T follicular helper cell (primary cell): ENCODE results near the gene SIVA1.

Experiments
- DNase-seq: peaks from one replicate; pipeline ENCODE4 v3.0.0-alpha.2; 2020; ENCODE audit warnings: low read depth

Gene SIVA1

DNA sequence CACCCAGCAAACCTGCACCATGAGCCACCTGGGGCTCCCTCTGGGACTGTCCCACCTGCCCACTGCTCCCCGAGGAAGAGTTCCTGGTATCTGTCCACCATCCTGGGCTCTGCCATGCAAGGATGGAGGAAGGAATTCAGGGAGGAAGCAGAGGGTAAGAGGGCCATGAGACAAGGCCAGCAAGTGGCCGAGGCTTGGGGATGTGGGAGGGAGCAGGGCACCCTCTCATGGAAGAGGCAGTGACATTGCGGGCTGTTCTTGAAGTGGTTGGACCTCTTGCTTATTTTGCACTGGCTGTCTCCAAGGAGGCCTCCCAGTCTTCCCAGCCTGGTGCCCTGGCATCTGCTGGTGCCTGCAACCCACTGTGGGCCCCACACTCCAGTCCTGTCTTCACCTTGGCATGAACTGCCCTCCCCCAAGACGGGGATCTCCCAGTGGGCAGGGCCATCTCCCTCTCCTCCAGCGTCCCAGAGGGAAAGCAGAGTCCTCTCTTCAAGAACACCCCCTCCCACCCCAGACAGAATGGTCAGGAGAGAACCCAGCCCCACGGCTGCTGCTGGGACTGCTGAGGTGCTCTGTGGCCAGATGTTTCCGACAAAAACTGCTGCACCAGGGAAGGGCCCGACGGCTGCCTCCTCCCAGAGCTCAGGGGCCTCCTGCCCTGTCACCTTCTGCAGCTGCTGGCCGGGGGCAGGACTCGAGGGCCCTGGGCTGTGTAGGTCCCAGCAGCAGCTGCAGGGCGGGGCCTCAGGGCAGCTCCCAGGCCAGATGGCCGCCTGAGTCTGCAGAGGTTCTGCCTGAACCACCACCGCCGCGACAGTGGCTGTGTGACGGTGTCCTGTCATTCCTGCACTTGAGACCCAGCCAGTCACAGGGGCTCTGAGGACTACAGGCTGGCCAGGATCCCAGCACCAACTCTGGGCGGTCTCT is 44.4 kb downstream of the SIVA1 start:
- DNase-seq: no peak

DNA sequence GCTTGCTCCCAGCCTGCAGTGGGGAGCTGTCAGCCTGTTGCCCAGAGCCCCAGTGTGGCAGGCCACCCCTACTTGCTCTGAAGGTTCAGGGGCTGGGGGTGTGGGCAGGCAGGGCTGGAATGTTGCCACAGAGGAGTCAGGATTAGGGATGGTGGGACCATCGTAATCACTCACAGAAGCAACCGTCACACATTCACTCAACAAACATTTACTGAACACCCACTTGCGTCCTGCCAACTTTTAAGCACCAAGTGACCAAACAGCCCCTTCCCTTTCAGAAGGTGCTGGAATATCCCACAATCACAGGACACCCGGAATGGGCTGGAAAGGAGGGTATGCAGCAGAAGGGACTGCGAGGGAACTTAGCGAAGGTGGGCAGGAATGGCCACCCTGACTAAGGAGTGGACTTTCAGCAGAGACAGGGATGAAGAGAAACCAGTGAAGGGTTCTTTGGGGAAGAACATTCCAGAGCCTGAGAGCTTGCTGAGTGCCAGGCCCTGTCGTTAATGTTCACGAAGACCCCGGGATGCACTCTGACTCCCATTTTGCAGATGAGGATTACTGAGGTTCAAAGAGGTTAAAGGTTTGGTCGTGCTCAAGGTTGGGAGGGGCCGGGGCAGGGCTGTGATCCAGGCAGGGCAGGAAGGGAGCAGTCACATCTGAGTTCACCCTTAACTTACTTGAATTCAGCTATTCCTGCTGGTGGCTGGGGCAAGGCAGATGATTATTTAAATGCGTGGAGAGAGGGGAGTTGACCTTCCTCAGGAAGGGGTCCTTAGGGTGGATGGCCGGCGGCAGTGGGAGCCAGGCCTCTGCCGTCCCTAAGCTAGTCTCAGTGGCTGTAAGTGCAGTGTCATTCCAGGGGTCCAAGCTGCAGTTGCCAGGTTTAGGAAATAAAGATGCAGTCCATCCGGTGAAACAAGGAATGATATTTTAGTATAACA is 45.6 kb downstream of the SIVA1 start:
- no peak for DNase-seq

DNA sequence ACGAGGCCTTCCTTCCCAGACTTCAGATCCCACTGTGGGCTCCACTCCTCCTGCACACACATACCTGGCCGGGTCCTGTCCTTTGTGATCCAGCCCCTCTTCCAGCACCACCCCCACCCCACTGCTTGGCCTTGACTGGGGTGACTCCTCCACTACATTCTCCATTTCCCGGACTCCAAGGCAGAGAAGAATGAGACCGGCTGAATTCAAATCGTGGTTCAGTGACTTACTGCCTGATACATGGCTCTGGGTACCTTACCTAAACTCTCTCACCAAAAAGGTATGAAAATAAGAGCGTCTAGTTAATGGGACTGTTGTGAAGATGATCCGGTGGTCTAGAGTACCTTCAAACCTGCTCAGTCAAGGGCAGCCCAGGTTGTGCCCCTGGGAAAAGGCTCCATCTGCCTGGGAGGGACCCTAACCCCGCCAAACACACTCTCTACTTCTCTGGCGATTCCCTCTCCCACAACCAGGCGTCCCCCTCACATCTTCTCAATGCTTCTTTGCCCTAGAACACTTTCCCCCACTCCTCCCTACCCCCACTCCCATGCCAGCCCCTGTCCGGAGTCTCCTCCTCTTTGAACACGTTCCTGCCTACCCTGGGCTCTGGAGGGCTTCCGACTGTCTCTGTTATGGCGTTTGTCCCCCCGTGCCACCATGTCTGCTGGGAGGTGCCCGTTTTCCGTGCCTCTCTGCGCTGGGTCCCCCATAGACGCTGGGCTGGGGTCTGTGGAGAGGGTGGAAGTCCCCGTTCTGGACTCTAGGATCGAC is 46.5 kb downstream of the SIVA1 start:
- DNase-seq: no peak

DNA sequence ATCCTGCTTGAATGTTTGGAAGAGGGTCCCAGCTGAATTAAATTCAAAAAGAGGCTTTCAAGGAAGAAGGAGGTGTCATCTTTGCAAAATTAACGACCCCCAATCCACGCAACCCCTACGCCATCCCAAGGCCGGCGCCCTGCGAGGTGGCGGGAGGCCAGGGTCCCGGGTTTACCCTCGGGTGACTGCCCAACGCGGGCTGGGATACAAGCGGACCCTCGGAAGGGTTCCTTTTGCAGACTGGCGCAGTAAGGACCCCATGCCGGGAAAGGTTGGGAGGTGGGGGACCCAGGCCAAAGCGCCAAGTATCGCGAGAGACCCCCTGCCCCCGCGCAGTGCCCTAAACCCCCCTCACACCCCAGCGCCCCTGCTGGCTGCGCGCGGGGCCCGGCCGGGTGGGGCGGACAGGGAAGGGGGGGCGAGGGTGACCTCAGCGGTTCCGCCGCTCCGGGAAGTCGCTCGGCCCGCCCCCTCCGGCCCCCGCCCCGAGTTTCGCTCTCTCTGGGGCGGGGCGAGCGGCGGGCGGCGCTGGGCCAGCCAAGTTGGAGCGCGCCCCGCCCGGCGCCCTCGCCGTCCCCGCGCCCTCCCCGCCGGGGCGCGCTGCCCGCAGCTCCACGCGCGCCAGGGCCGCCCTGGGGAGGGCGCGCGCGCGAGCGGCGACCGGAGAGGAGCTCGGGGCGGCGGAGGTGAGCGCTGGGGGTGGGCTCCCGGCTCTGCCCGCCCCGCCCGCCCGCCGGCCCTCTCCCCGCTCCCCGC is 47.2 kb downstream of the SIVA1 start:
- DNase-seq: peak; percentile 70

DNA sequence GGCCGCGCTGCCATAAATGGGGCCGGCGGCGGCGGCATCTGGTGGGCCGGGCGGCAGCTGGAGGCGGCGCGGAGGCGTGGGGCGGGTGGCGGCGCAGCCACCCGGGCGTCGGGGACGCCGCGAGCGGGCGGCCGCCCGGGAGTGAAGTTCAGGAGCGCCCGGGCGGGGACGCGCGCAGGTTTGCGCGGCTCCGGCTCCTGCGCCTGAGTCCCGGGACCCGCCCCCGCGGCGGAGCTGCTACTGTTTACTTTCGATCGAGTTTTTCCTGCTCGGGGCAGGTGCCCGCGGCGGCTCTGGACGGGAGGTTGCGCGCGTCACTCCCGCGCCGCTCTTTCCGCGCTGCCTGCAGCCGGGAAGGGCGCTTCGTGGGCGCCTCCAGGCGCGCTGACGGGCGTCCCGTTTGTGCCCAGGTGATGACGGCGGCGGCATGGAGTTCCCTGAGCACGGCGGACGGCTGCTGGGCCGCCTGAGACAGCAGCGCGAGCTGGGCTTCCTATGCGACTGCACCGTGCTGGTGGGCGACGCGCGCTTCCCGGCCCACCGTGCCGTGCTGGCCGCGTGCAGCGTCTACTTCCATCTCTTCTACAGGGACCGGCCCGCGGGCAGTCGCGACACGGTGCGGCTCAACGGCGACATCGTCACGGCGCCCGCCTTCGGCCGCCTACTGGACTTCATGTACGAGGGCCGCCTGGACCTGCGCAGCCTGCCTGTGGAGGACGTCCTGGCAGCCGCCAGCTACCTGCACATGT is 48.0 kb downstream of the SIVA1 start, which contains the start of gene ZBTB42:
TSS of gene ZBTB42 (plus strand) at position 331 of the 749 bp plus-strand sequence. CDS start at position 428, 97 bp downstream.
- peak; percentile 61 for DNase-seq

DNA sequence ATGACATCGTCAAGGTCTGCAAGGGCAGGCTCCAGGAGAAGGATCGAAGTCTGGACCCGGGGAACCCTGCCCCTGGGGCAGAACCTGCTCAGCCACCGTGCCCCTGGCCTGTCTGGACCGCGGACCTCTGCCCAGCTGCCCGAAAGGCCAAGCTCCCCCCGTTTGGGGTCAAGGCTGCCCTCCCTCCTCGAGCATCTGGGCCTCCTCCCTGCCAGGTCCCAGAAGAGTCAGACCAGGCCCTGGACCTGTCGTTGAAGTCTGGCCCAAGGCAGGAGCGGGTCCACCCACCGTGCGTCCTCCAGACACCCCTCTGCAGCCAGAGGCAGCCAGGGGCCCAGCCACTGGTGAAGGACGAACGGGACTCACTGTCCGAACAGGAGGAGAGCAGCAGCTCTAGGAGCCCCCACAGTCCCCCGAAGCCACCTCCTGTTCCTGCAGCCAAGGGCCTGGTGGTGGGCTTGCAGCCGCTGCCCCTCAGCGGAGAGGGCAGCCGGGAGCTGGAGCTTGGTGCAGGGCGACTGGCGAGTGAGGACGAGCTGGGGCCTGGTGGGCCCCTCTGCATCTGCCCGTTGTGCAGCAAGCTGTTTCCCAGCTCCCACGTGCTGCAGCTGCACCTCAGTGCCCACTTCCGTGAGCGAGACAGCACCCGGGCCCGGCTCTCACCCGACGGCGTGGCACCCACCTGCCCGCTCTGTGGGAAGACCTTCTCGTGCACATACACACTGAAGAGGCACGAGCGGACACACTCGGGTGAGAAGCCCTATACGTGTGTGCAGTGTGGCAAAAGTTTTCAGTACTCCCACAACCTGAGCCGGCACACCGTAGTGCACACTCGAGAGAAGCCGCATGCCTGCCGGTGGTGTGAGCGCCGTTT is 48.8 kb downstream of the SIVA1 start:
- no peak for DNase-seq

DNA sequence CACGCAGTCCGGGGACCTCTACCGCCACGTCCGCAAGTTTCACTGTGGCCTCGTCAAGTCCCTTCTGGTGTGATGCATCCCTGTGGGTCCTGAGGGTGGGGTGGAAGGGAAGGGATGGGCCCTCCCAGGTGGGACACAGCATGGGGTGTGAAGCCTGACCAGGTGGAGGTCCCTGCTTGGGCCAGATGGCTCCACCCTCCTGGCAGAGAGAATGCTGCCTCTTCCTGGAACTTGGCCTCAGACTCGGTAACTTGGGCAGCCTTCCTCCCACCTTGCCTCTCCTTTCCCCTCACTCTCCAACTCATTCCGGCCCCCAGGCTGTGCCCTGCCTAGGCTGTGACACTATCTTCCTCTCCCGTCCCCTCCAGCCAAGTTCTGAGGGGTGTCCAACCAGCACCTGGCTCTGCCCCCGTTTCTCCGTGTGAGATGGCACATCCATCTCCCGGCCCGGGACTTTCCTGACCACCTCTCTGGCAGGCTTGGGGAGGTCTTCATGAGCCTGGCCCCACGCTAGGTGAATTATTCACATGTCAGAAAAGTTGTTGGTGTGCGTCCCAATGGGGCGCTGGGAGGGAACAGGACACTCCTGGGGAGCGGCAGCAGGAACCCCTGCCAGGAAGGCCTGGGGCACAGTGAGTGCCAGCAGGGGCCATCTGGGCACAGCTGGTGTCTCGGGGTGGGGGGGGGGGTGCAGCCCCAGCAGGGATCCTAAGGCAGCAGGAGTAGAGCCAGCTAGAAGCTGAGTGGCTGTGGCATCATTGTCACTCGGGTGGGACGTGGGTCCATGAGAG is 49.6 kb downstream of the SIVA1 start:
- no peak for DNase-seq

DNA sequence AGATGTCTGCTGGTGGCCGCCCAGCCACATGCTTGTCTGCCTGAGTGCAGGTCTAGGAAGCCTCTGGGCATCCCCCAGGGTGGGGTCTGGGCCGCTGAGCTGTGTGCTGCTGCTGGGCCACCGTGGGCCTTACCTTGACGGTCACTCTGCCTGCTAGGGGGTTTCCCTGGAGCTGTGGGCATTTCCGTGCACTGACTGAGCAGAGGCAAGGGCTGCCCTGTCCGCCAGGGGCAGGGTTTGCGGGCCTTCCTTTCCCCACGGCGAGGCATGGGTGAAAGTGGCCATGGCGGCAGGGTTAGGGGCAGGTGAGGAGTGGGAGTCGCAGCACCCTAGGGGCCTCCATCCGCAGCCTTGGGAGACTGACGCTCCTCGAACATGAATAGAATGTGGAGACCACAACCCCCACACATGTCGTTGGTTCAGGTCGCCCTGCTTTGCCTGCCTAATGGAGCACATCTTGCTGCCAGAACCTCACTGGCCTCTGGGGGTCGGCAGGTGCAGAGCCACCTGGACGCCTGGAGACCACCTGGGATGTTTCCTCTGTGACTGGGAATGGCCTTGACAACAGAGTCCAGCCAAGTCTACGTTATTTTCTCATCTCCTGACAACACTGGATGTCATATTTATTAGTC is 50.4 kb downstream of the SIVA1 start:
- DNase-seq: no peak

DNA sequence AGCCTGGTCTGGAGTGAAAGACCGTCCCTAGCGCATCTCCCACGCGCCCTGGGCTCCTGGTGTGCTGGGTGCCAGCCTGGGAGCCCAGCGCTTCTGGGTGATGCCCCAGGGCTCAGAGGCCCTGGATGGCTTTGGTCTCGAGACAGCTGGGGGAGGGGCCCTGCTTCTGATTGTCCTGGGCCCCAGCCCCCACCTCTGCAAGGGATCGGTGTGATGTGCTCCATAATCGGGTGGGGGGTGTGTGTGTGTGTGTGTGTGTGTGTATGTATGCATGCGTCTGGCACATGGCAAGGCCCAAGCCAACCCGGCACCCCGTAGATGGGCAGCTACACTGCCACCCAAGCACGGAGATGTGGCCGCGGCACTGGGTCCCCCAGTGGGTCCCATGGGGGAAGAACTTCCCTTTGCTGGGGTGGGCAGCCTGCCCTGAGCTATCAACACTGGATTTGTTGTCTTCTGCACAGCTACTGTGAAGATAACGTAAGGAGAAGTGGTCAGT is 51.0 kb downstream of the SIVA1 start:
- DNase-seq: no peak

DNA sequence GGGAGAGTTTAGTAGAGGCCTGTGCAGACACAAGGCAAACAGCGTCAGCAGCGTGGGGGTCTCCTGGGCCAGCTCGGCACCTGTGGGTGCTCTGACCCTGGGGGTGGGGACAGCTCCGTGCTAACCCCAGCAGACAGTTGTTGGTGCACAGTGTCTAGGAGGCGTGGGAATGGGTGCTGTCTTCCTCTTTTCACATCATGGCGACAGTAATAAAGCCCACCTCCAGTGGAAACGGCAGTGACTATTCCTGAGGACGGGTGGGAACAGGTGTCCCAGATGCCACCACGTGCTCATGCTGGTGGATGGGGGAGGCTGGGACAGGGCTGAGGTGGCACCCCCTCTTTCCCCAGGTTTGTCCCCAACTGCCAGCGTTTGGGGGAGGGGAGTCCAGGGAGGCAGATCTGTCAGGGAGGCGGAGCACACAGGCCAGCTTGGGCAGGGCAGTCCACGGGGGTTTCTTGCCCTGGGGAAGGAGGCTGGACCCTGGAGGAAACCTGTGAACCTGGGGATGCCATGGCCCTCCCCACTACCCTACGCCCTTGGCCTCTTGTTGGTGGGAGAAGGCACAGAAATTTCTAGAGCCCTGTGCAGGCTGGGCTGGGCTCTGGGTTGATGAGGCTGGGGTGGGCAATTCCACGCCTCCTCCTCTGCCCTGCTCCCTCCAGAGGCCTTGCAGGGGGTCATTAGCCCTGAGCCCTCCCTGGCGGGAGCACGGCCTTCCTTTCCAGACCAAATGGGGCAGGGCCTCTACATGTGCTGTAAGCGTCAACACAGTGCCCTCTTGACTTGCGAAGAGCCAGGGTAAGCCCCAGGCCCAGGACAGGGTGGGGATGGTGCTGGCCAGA is 51.8 kb downstream of the SIVA1 start:
- DNase-seq: no peak

DNA sequence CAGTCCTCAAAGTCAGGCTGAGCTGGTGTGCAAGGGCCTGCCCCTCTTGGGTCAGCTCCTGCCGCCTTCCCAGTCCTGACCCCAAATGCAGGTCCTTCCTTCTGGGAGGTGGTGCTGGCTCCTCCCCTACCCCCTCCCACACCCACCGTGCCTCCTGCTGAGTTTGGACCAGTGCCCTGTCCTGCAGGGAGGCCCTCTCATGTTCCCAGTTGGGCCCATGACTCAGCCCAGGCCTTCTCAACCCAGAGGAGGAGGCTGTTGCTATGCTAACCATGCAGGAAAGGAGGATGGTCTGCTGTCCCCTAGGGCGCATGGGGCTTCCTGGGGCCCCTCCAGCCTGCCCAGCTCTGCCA is 52.4 kb downstream of the SIVA1 start:
- DNase-seq: no peak

DNA sequence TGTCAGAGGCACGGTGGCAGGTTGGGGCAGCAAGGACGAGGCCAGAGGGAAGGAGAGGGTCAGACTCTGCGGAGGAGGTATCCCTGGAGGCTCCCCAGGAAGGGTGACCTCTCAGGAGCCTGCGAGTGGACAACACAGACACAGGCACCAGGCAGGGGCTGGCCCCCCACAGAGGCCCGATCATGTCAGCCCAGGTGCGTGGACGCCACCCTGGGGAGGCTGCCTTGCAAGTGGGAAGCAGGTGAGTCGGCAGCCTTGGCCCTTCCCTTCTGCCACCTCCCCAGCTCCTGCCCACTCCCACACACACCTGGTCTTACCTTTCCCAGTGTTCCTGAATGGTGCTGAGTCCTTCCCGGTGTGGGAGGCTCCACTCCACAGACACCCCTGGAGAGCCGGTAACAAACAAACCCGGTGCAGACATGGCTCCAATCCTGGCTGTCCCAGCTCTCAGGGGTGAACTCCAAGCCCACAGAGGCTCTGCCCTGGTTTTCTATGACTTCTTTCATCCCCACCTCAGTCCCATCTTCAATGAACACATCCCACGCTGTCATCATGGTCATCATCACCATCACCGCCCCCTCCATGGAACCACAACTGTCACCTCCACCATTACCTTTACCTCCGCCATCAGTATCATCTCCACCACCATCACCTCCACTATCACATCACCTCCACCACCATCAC is 53.1 kb downstream of the SIVA1 start:
- no peak for DNase-seq

DNA sequence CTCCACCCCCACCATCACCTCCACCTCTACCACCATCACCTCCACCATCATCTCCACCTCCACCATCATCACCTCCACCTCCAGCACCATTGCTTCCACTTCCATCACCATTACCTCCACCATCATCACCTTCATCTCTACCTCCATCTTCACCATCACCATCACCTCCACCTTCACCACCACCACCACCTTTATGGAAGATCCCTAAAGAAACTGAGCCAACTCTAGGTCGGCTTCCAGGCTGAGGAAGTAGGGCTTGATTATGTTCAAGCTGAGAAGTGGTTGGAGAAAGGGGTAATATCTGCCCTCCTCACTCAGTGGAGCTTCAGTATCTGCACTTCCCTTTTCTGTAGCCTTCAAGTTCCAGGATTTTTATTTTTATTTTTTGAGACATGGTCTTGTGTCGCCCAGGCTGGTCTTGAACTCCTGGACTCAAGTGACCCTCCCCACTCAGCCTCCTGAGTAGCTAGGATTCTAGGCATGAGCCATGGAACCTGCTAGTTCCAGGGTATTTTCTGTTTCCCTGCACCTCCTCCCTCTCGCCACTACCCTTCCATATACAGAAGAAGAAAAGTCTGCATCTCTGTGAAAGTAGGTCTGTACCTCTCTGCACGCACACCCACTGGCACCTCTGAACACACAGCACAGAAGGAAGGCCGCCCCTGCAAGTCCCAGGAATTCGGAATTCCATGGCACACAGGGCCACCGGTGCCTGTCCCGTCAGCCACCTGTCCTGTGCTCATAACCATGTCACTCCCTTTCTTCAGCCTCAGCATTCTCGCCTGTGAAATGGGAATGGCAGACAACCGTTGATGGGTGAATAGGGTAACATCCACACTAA is 53.9 kb downstream of the SIVA1 start:
- no peak for DNase-seq

DNA sequence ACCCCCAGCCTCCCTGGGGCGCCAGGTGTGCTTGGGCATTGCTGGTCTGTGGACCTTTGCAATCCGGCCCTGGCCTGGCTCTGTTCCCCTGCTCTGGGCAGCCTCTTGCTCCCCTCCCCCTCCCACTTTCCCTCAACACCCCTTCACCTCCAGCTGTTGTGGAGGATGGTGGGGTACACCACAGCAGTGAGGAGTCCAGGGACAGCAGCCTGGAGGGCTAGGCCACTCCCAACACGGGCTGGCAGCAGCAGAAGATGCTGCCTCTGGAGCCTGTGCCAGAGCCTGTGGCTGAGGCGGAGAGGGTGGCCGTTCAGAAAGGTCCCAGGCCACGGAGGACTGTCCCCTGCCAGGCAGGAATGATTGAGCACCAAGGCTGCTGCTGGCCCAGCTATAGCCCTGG is 55.5 kb downstream of the SIVA1 start:
- no peak for DNase-seq
